Hematopoietic multipotent progenitor cell (in vitro differentiated cells): ENCODE measurements around the gene MS4A4E. TPM values are rescaled to one million over a fixed set of nuclear protein-coding genes. Genes with fewer than 3 reads are reported as not detected.
A peak's percentile ranks its signal among the peaks of the same experiment; 100 is the strongest.
"Not testable (repeated sequence)": the region's sequence is repeated elsewhere in the genome, so short reads cannot be mapped to it uniquely, and the experiment has no call there.

Experiments used
- DNase-seq, 3 donors: peaks; one replicate each; pipeline ENCODE4 v3.0.0-alpha.2; 2011 to 2015; ENCODE audit warnings: low read depth in 2 of 3, low spot score in 2 of 3
- small RNA-seq: library from RNA; depleted of rRNA; stranded (forward); fragments of <200 nt; gene quantifications from one replicate; pipeline ENCODE3, GENCODE V24; 2012
- total RNA-seq: library from RNA; depleted of rRNA; stranded (reverse); fragments of >200 nt; gene quantifications from one replicate; pipeline ENCODE4 v1.2.3, GENCODE V29; 2012

The MS4A4E gene
- total RNA-seq, 1 donor: 0.54 TPM

GRCh38 chr11:60182541-60183330 lies 60.2 kb downstream of the MS4A4E start, which contains the start of gene MS4A6A:
Gene MS4A6A, minus strand, starts transcription at chr11:60183083. Its CDS starts 1,356 bp downstream, at chr11:60181727.
- DNase-seq: peak in 1 of 3 donors; percentile 13

- DNase-seq: peak in 1 of 3 donors; percentile 71
Measured at GRCh38 chr11:60175860-60176275, 67.1 kb downstream of the MS4A4E start.

- DNase-seq: no peak
Measured at GRCh38 chr11:60172011-60172410, 70.9 kb downstream of the MS4A4E start.

- DNase-seq: peak in 1 of 3 donors; percentile 7
Measured at GRCh38 chr11:60170566-60170965, 72.4 kb downstream of the MS4A4E start.

DNA sequence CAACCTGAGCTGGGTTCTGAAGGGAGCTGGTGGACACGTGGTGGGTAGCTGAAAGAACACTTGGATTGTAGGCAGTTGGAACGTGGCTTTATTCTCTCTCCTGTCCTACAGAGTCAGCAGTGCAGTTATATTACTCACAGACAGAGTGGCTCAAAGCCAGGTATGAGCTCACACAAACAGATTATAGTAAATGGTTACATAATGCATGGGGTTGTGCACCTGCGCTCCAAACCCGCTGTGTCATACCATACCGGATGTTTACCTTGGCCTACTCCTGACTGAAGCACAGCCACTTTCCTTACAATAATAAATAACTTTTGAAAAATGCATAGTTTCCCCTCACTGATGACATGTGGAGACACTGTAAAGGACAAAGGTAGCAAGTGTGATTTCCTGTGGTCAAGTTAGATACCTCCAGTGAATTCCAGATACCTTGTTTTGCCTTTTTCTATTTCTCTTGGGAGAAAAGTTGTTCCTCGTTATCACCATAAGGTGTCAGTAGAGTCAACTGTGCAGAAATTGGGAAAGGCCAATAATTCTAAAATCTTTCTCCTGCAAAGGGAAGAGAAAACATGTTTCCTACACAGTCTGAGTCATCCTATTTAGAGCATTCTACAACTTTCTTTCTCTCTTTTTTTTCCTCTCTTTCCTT lies 73.5 kb downstream of the MS4A4E start:
- DNase-seq: peak in 2 of 3 donors; percentile 61 to 77

DNA sequence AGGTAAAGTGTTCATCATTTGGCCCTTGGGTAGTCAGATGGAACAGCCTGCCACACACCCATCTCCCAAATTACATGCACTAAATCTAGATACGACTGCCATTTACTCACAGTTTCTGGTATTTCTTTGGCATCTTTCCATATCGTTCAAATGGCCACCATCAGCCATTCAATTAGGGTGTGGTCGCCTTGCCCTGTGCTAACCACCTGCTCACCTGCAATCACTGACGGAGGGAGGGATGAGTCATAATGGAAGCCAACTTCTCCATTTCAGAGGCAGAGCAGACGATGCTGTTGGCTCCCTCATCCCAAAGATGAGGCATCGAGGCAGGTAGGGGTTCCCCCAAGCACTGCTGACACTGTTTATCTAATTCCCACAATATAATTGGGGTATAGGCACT lies 74.6 kb downstream of the MS4A4E start:
- no peak for DNase-seq

GRCh38 chr11:60165951-60166350 lies 77.0 kb downstream of the MS4A4E start:
- no peak for DNase-seq

DNA sequence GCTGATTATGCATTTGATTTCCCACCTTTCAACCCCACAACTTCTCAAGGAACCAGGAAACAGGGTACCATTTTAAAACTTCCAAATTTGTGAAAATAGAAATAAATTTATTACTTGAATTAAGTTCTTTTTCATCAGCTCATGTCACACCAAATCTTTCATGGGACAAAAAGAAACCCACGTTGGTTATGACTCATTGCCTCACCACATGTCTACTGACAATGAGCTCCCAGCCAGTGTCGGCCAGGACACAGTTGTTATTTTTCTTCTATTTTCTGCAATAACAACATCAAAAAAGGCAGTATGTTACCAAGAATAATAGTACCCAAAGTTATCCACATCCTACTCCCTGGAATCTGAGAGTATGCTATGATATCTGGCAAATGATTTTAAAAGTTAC lies 77.4 kb downstream of the MS4A4E start:
- DNase-seq: peak in 1 of 3 donors; percentile 22

GRCh38 chr11:60164550-60165075 lies 78.3 kb downstream of the MS4A4E start:
- no peak for DNase-seq

DNA sequence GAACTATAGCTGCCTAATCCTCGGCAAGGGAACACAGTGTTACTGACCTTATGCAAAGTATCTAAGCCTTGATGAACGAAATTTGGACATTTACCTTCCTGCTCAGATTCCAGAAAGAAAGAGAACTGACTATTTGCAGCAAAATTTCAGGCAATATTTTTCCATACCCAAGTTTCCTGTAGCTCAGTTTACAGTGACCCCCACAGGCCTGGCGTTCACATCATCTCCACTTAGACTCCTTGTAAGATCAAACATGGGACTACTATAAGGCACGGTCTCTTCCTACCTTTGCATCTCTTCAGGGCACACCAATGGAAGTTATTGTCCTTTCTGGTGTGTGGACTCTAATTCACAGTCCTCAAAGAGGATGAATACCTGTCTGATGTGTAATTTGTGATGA lies 81.2 kb downstream of the MS4A4E start:
- DNase-seq: no peak

DNA sequence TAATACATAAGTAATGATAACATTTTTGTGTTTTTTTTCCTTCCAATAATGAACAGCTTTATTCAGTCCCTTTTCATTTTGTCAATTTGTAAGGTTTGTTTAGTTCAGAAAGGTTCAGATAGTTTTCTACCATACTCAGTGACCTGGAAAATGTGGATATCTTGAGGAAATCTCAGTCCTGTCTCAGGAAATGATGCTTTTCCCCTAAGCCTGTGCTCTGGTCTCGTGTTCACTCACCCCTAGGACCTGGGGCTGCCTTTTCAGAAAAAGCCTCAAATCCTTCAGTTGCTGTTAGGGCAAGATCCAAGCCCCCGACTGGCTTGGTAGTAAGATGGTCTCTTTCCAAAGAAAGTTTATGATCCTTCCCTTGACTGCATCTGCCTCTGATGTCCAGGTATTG lies 81.8 kb downstream of the MS4A4E start:
- DNase-seq: no peak

DNA sequence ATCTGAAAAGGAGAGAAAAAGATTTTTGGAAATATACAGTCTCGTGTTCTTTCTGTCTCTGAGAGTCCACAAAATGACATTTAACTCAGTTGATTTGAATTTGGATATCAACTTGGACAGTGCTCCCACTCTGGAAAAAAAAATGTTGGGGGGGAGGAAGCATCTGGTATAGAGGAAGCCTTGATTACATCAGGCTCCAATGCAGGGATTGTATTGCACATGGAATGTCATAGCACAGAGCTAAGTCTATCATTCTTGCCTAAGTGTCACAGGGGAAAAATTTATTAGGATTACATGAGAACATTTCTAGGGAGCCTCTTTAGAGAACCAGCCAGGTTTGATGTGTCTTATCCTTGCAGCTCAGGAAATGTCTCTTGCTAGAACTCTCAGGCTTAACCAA lies 83.1 kb downstream of the MS4A4E start:
- no peak for DNase-seq

DNA sequence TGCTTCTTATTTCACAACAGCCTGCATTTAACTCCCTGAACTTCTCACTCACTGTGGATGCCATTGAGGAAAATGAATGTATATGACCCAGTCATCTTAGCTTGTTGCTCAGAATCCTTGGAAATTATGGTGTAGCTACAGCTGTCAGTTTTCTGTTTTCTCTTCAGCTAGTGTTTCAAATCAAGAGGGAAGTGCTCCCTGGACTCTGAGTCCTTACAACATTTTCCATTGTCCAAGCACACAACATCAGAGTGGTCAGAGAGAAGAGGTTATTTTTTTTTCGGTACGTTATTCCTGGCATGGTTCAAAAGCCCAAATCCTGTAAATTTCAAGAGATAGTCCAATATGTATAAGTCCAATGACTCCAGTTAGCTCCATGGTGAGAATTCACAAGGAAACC lies 83.7 kb downstream of the MS4A4E start:
- DNase-seq: no peak

DNA sequence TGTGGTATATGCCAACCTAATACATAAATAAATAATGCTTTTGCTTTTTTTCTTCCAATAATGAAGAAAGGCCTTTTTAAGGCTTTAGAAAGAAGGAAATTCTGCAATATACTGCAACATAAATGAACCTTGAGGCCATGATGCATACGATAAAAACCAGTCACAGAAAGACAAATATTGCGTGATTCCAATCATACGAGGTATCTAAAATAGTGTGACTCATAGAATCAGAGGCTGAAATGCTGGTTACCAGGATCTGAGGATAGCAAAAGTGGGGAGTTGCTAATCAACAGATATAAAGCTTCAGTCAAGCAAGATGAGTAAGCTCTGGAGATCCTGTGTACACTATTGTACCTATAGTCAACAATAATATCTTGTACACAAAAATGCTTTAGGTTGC lies 84.3 kb downstream of the MS4A4E start:
- no peak for DNase-seq

DNA sequence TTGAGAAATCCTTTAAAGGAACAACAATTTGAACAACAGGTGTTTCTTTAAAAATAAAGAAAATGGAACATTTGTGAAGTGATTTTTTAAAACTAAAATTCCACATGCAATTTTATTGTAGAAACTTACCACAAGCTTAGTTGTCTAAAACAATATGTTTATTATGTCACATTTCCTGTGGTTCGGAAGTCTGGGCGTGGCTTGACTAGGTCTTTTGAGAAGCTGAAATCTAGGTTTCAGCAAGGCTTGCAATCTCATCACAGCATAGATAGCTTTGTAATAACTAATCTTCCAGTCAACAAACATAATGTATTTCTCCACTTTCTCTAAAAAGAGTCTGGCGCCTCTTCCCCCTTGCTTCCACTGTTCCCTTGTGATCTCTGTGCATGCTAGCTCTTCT lies 87.0 kb downstream of the MS4A4E start:
- peak in 1 of 3 donors; percentile 51 for DNase-seq

- DNase-seq: not testable (repeated sequence)
Measured at GRCh38 chr11:60152727-60153126, 90.2 kb downstream of the MS4A4E start.

GRCh38 chr11:60150279-60150678 lies 92.7 kb downstream of the MS4A4E start:
- DNase-seq: no peak

Small RNAs within 50 kb of the gene (small RNA-seq; reads per million reads assigned to genes)
- 0.20 reads per million for gene MIR6503

Other genes with a start within 250 kb of the MS4A4E start
- not detected for gene OOSP4B, start 226.0 kb downstream of the MS4A4E start, total RNA-seq
- not detected for gene OOSP2, start 202.7 kb downstream of the MS4A4E start, total RNA-seq
- 16.7 TPM for gene MS4A3, start 186.5 kb downstream of the MS4A4E start, total RNA-seq
- gene MS4A2, start 154.5 kb downstream of the MS4A4E start, total RNA-seq: 4.8 TPM
- 4.3 TPM for gene MS4A6A, start 60.1 kb downstream of the MS4A4E start, total RNA-seq
- gene MS4A4A, start 37.5 kb upstream of the MS4A4E start, total RNA-seq: 1.1 TPM
- not detected for gene MS4A6E, start 84.1 kb upstream of the MS4A4E start, total RNA-seq
- 3.8 TPM for gene MS4A7, start 135.4 kb upstream of the MS4A4E start, total RNA-seq
- gene MS4A14, start 153.3 kb upstream of the MS4A4E start, total RNA-seq: under 0.01 TPM
- gene MS4A5, start 186.4 kb upstream of the MS4A4E start, total RNA-seq: not detected
- 3.2 TPM for gene MS4A1, start 212.7 kb upstream of the MS4A4E start, total RNA-seq
- gene MS4A12, start 249.6 kb upstream of the MS4A4E start, total RNA-seq: not detected